CD4-positive, alpha-beta T cell (primary cell): ENCODE results near the gene OPCML. TPM values are rescaled to one million over a fixed set of nuclear protein-coding genes. Genes with fewer than 3 reads are reported as not detected.

Source experiments
- ATAC-seq: fragments of 200-7000 bp; cut with Tn5 transposase; one replicate; pipeline ENCODE4 v1.10.0; 2022; ENCODE audit warnings: mild to moderate bottlenecking; ENCODE audit not compliant: poor library complexity
- CTCF ChIA-PET: fragments of 350-600 bp; sonication (Branson Sonifier 250); formaldehyde crosslinking; loops from one replicate; lab custom pipeline; 2021; ENCODE audit warnings: antibody characterized with exemption, inconsistent platforms; lab: Charles Lee
- POLR2A ChIA-PET: fragments of 350-600 bp; sonication (Branson Sonifier 250); formaldehyde crosslinking; loops from one replicate; lab custom pipeline; 2021; ENCODE audit warnings: antibody characterized with exemption, inconsistent platforms; lab: Charles Lee
- DNase-seq, 14 experiments: peaks; one replicate each; pipeline ENCODE4 v3.0.0-alpha.2; 2013 to 2020; ENCODE audit warnings: mixed read lengths in 2 of 14
- H3K27ac ChIP-seq, 2 donors: one replicate each; pipeline versions ENCODE4 v1.5.1 to v1.7.0; 2013; ENCODE audit warnings: low read length in 2 of 2, low read depth in 1 of 2, mild to moderate bottlenecking in 1 of 2
- H3K27me3 ChIP-seq, 2 experiments: 1 replicate in 1 of 2; 2 replicates in 1 of 2; pipeline versions ENCODE4 v1.6.1 to v1.7.0; 2013; ENCODE audit warnings: low read length in 2 of 2, control low read depth in 1 of 2, mild to moderate bottlenecking in 1 of 2, moderate library complexity in 1 of 2; ENCODE audit not compliant: insufficient read depth in 2 of 2, control insufficient read depth in 1 of 2
- H3K36me3 ChIP-seq: one replicate; pipeline ENCODE4 v1.6.1; 2013; ENCODE audit warnings: low read length, control low read depth; ENCODE audit not compliant: insufficient read depth
- H3K4me1 ChIP-seq: one replicate; pipeline ENCODE4 v1.6.1; 2013; ENCODE audit warnings: low read length, control low read depth; ENCODE audit not compliant: insufficient read depth
- H3K4me3 ChIP-seq: one replicate; pipeline ENCODE4 v1.5.1; 2013; ENCODE audit warnings: mild to moderate bottlenecking, low read length, moderate library complexity
- H3K9me3 ChIP-seq, 2 experiments: 1 replicate in 1 of 2; 2 replicates in 1 of 2; pipeline versions ENCODE4 v1.6.1 to v1.7.0; 2013; ENCODE audit warnings: low read length in 2 of 2, mild to moderate bottlenecking in 2 of 2, control low read depth in 1 of 2, moderate library complexity in 1 of 2; ENCODE audit not compliant: control insufficient read depth in 1 of 2, insufficient read depth in 1 of 2
- H3K27ac Mint-ChIP-seq: one replicate; pipeline ENCODE4 v1.8.0; 2020; ENCODE audit warnings: mixed read lengths
- H3K27me3 Mint-ChIP-seq: one replicate; pipeline ENCODE4 v1.8.0; 2021; ENCODE audit warnings: mixed read lengths
- H3K36me3 Mint-ChIP-seq: one replicate; pipeline ENCODE4 v1.8.0; 2021; ENCODE audit warnings: low read depth, mixed read lengths
- H3K4me1 Mint-ChIP-seq: one replicate; pipeline ENCODE4 v1.8.0; 2021; ENCODE audit warnings: low read depth, mixed read lengths
- H3K4me3 Mint-ChIP-seq: one replicate; pipeline ENCODE4 v1.8.0; 2020; ENCODE audit warnings: mild to moderate bottlenecking, mixed read lengths
- H3K9me3 Mint-ChIP-seq: one replicate; pipeline ENCODE4 v1.8.0; 2020; ENCODE audit warnings: mixed read lengths
- intact Hi-C, 2 experiments: fragments of 100-400 bp; cut with DNase I in 1 of 2; cut with micrococcal nuclease in 1 of 2; formaldehyde crosslinking; loops; one replicate each; pipeline versions ENCODE4 v1.15.1 to v1.9.0; 2023 to 2025; cut with DNase I, micrococcal nuclease
- total RNA-seq, 174 experiments: library from RNA in 2 of 174; stranded (reverse) in 2 of 174; gene quantifications; one replicate each; pipeline ENCODE4 v1.2.3 and lab custom pipeline; 2021 to 2026
- TF ChIP-seq, protein P1 (sequence below): fragments of 200-600 bp; IDR thresholded peaks from one replicate; pipeline ENCODE4 v1.8.0; 2022; ENCODE audit warnings: antibody characterized with exemption, mild to moderate bottlenecking

The OPCML gene
- total RNA-seq, 2 experiments from 2014 or later = not detected

DNA sequence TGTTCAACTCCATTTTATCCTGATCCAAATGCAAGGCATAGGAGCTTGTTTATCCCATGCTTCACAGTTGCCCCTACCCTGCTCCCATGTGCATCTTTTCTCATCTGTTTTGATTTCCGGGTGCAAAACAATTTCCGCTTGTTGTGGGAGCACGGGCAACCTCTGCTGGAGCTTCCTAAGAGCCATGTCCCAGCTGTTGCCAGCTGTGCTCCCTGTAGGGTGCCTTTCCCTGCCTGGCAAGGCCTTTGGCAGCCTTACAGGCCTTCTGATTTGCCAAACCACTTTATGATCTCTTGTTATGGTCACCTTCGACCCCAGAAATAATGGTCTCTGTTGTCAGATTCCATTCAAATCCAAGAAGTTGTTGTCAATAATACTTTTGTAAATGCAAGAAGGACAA, 1038.5 kb downstream of the OPCML start:
- no peak overlapping the region for H3K4me3 Mint-ChIP-seq
- H3K9me3 Mint-ChIP-seq = peaks cover 2% of the 10 kb centered on the region
- H3K4me1 ChIP-seq = no peaks in the 10 kb centered on the region
- no peak overlapping the region for H3K27ac ChIP-seq
- H3K4me3 ChIP-seq = no peak overlapping the region
- H3K36me3 Mint-ChIP-seq = no peaks in the 10 kb centered on the region
- no peak overlapping the region for H3K27ac Mint-ChIP-seq
- no peaks in the 10 kb centered on the region for H3K27me3 Mint-ChIP-seq
- H3K27me3 ChIP-seq = no peaks in the 10 kb centered on the region
- ChIA-PET CTCF (no interaction called here), POLR2A (no interaction called here)
- DNase-seq (no peak), ATAC-seq (no peak)
- intact Hi-C loops = no loop called here
- TF ChIP-seq, protein P1, sequence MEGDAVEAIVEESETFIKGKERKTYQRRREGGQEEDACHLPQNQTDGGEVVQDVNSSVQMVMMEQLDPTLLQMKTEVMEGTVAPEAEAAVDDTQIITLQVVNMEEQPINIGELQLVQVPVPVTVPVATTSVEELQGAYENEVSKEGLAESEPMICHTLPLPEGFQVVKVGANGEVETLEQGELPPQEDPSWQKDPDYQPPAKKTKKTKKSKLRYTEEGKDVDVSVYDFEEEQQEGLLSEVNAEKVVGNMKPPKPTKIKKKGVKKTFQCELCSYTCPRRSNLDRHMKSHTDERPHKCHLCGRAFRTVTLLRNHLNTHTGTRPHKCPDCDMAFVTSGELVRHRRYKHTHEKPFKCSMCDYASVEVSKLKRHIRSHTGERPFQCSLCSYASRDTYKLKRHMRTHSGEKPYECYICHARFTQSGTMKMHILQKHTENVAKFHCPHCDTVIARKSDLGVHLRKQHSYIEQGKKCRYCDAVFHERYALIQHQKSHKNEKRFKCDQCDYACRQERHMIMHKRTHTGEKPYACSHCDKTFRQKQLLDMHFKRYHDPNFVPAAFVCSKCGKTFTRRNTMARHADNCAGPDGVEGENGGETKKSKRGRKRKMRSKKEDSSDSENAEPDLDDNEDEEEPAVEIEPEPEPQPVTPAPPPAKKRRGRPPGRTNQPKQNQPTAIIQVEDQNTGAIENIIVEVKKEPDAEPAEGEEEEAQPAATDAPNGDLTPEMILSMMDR = no peak
- H3K9me3 ChIP-seq = peaks cover 0 to 6% of the 10 kb centered on the region in 2 experiments
- H3K4me1 Mint-ChIP-seq = no peaks in the 10 kb centered on the region
- H3K36me3 ChIP-seq = no peaks in the 10 kb centered on the region

DNA sequence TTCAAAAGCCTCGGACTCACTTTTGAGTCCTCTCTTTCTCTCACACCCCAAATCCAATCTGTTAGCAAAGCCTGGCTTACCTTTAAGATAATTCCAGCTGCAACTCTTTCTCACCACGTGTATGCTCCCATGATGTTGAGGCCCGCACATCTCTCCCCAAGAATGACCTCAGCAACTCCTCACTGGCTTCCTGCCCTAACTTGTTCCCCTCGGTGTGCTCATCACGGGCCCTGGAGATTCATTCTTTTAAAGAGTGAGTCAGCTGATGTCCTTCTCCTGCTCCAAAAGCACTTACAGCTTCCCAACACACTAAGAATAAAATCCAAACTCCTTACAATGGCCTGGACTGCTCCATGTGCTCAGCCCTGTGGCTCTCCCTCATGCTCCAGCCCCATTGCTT, 1041.3 kb downstream of the OPCML start:
- ChIA-PET POLR2A (no interaction called here), CTCF (no interaction called here)
- no peak overlapping the region for H3K4me3 Mint-ChIP-seq
- peaks cover 4% of the 10 kb centered on the region for H3K9me3 Mint-ChIP-seq
- H3K4me1 ChIP-seq = no peaks in the 10 kb centered on the region
- DNase-seq (no peak), ATAC-seq (no peak)
- H3K27ac ChIP-seq = no peak overlapping the region
- intact Hi-C loops = no loop called here
- no peaks in the 10 kb centered on the region for H3K4me1 Mint-ChIP-seq
- no peaks in the 10 kb centered on the region for H3K36me3 ChIP-seq
- H3K27me3 ChIP-seq = no peaks in the 10 kb centered on the region
- no peaks in the 10 kb centered on the region for H3K36me3 Mint-ChIP-seq
- peaks cover 0 to 6% of the 10 kb centered on the region in 2 experiments for H3K9me3 ChIP-seq
- no peaks in the 10 kb centered on the region for H3K27me3 Mint-ChIP-seq
- TF ChIP-seq, protein P1 = no peak
- no peak overlapping the region for H3K4me3 ChIP-seq
- H3K27ac Mint-ChIP-seq = no peak overlapping the region

DNA sequence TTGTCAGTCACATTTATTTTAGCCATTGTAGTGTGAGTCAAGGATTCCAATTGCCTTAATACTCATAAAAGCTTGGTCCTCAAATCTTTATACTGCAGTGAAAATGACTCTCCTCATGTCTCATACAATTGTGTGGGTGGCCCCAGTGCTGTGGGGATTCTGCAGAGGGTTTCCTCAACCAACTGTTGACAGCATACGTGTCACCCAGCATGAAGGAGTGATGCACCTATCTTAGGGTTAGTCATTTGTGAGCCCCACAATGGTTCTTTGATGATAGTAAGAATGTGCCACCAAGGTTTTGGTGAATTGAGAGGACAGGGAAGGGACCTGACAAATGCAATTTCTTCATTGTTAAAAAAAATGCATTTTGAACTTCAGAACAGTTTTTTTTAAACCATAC, 1046.2 kb downstream of the OPCML start:
- Mint-ChIP-seq H3K27me3 (no peaks in the 10 kb centered on the region), H3K9me3 (peaks cover 9% of the 10 kb centered on the region), H3K4me1 (no peaks in the 10 kb centered on the region), H3K36me3 (no peaks in the 10 kb centered on the region), H3K27ac (no peak overlapping the region), H3K4me3 (no peak overlapping the region)
- TF ChIP-seq, protein P1 = no peak
- peaks cover 0 to 6% of the 10 kb centered on the region in 2 experiments for H3K9me3 ChIP-seq
- no peak overlapping the region for H3K27ac ChIP-seq
- H3K27me3 ChIP-seq = no peaks in the 10 kb centered on the region
- H3K4me3 ChIP-seq = no peak overlapping the region
- no peaks in the 10 kb centered on the region for H3K4me1 ChIP-seq
- POLR2A ChIA-PET = no interaction called here
- intact Hi-C loops = no loop called here
- CTCF ChIA-PET = no interaction called here
- no peaks in the 10 kb centered on the region for H3K36me3 ChIP-seq
- ATAC-seq (no peak), DNase-seq (no peak)
